CD4-positive, alpha-beta memory T cell (primary cell): ENCODE measurements around the gene MEI4. TPM values are rescaled to one million over a fixed set of nuclear protein-coding genes. Genes with fewer than 3 reads are reported as not detected.

Experiments used
- CTCF ChIA-PET: fragments of 350-600 bp; sonication (Branson Sonifier 250); formaldehyde crosslinking; loops from one replicate; lab custom pipeline; 2021; ENCODE audit warnings: inconsistent platforms; ENCODE audit not compliant: partially characterized antibody; lab: Charles Lee
- POLR2A ChIA-PET: fragments of 350-600 bp; sonication (Branson Sonifier 250); formaldehyde crosslinking; loops from one replicate; lab custom pipeline; 2021; ENCODE audit not compliant: partially characterized antibody; lab: Charles Lee
- DNase-seq, 5 donors: peaks; one replicate each; pipeline versions ENCODE4 v3.0.0 to v3.0.0-alpha.2; 2020 to 2022; ENCODE audit warnings: mixed read lengths in 1 of 5
- H3K27ac ChIP-seq: one replicate; pipeline ENCODE4 v1.7.0; 2013; ENCODE audit warnings: low read depth, low read length
- H3K27me3 ChIP-seq: 2 replicates; pipeline ENCODE4 v1.7.0; 2013; ENCODE audit warnings: mild to moderate bottlenecking, low read length, moderate library complexity; ENCODE audit not compliant: insufficient read depth
- H3K36me3 ChIP-seq: 2 replicates; pipeline ENCODE4 v1.7.0; 2013; ENCODE audit warnings: mild to moderate bottlenecking, low read length, moderate library complexity; ENCODE audit not compliant: insufficient read depth
- H3K4me1 ChIP-seq: 2 replicates; pipeline ENCODE4 v1.7.0; 2013; ENCODE audit warnings: mild to moderate bottlenecking, low read length, moderate library complexity; ENCODE audit not compliant: insufficient read depth
- H3K4me3 ChIP-seq, 2 donors: one replicate each; pipeline ENCODE4 v1.7.0; 2013; ENCODE audit warnings: low read length in 2 of 2, mild to moderate bottlenecking in 1 of 2
- H3K9me3 ChIP-seq, 2 donors: one replicate each; pipeline ENCODE4 v1.7.0; 2013; ENCODE audit warnings: low read length in 2 of 2, control low read depth in 1 of 2; ENCODE audit not compliant: control insufficient read depth in 1 of 2
- H3K27ac Mint-ChIP-seq, 7 donors: one replicate each; pipeline ENCODE4 v1.8.0; 2020 to 2021; ENCODE audit warnings: mixed read lengths in 7 of 7, mild to moderate bottlenecking in 6 of 7, inconsistent platforms in 3 of 7, moderate library complexity in 3 of 7
- H3K27me3 Mint-ChIP-seq, 2 donors: one replicate each; pipeline ENCODE4 v1.8.0; 2020 to 2021; ENCODE audit warnings: mixed read lengths in 2 of 2
- H3K36me3 Mint-ChIP-seq, 2 donors: one replicate each; pipeline ENCODE4 v1.8.0; 2020 to 2021; ENCODE audit warnings: mixed read lengths in 2 of 2, inconsistent platforms in 1 of 2, mild to moderate bottlenecking in 1 of 2
- H3K4me1 Mint-ChIP-seq, 4 donors: one replicate each; pipeline ENCODE4 v1.8.0; 2020 to 2021; ENCODE audit warnings: mixed read lengths in 4 of 4, mild to moderate bottlenecking in 1 of 4
- H3K4me3 Mint-ChIP-seq, 8 donors: one replicate each; pipeline ENCODE4 v1.8.0; 2020 to 2021; ENCODE audit warnings: mixed read lengths in 8 of 8, mild to moderate bottlenecking in 7 of 8, moderate library complexity in 6 of 8, inconsistent platforms in 3 of 8
- H3K9me3 Mint-ChIP-seq, 8 donors: one replicate each; pipeline ENCODE4 v1.8.0; 2020 to 2021; ENCODE audit warnings: mixed read lengths in 8 of 8, mild to moderate bottlenecking in 5 of 8, inconsistent platforms in 3 of 8, moderate library complexity in 1 of 8
- intact Hi-C: fragments of 100-400 bp; cut with micrococcal nuclease; formaldehyde crosslinking; loops from one replicate; pipeline ENCODE4 v1.15.1; 2023
- polyA plus RNA-seq, 2 donors: library from polyadenylated mRNA; unstranded; fragments of 300-500 nt; fragmentation: Illumina TruSeq; gene quantifications; one replicate each; pipeline ENCODE4 v1.2.3, GENCODE V29; 2021
- total RNA-seq, 2 experiments: library from RNA; stranded (reverse); gene quantifications; one replicate each; pipeline ENCODE4 v1.2.3, GENCODE V29; 2021

Gene MEI4
- total and polyA plus RNA-seq, 4 experiments from 2014 or later = not detected

DNA sequence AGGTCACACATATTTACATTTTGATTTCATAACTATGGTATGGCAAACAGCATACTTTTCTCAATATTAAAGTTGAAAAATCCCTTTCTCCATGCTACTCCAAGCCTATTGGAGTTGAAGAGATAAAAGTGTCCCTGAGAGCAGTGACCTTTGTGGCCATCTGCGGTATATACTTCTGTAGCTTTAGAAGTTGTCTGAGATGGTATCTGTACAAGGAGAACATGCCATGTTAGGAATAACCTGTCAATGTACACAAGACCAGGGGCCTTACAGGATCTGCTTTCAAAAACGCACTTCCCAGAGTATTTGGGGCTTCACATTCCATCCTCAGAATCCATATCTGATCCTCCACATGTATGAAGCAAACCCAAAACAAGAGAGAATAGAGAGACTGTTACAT is 226.7 kb downstream of the MEI4 start:
- H3K4me1 ChIP-seq = no peaks in the 10 kb centered on the region
- Mint-ChIP-seq H3K27ac (no peak overlapping the region), H3K36me3 (no peaks in the 10 kb centered on the region), H3K4me1 (no peaks in the 10 kb centered on the region), H3K27me3 (no peaks in the 10 kb centered on the region), H3K4me3 (no peak overlapping the region), H3K9me3 (peaks cover 0 to 8% (median 4%) of the 10 kb centered on the region in 8 donors)
- H3K27ac ChIP-seq = no peak overlapping the region
- H3K9me3 ChIP-seq = no peaks in the 10 kb centered on the region
- H3K4me3 ChIP-seq = no peak overlapping the region
- no peak for DNase-seq
- H3K27me3 ChIP-seq = no peaks in the 10 kb centered on the region
- intact Hi-C loops = no loop called here
- ChIA-PET CTCF (no interaction called here), POLR2A (no interaction called here)
- no peaks in the 10 kb centered on the region for H3K36me3 ChIP-seq

DNA sequence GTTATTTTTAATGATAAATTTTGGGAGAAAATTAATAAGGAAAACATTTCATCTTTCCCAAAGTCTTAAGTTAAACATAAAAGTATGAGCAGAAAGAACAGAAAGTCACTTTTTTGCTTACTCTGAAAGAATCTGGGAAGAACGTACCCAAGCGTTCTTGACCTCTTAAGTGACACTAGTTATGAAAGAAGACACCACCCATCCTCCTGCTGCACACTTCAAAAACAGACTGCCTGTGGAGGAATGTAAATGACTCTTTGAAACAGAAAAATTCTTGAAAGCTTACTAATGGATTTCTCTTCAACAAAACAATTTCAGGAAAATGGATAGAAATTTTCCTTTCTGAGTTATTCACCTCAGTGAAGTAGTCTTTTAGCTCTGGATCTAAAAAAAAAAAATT is 227.7 kb downstream of the MEI4 start:
- Mint-ChIP-seq H3K9me3 (peaks cover 0 to 12% (median 3%) of the 10 kb centered on the region in 8 donors), H3K4me1 (no peaks in the 10 kb centered on the region), H3K36me3 (no peaks in the 10 kb centered on the region), H3K27ac (no peak overlapping the region), H3K27me3 (no peaks in the 10 kb centered on the region), H3K4me3 (no peak overlapping the region)
- intact Hi-C loops = no loop called here
- no peaks in the 10 kb centered on the region for H3K36me3 ChIP-seq
- no peaks in the 10 kb centered on the region for H3K9me3 ChIP-seq
- ChIA-PET POLR2A (no interaction called here), CTCF (no interaction called here)
- H3K4me1 ChIP-seq = no peaks in the 10 kb centered on the region
- DNase-seq = no peak
- no peaks in the 10 kb centered on the region for H3K27me3 ChIP-seq
- no peak overlapping the region for H3K27ac ChIP-seq
- H3K4me3 ChIP-seq = no peak overlapping the region

DNA sequence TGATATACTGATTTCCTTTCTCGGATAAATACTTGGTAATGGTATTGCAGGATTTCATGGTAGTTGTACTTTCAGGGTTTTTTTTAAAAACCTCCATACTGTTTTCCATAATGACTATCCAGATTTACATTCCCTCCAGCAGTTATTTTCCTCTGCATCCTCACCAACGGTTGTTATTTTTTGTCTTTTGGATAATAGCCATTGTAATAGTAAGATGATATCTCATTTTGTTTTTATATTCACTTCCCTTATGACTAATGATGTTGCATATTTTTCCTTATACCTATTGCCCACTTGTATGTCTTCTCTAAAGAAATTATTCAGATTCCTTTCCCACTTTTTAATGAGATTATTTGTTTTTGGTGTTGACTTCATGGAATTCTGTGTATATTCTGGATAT is 231.0 kb downstream of the MEI4 start:
- H3K36me3 Mint-ChIP-seq = no peaks in the 10 kb centered on the region

DNA sequence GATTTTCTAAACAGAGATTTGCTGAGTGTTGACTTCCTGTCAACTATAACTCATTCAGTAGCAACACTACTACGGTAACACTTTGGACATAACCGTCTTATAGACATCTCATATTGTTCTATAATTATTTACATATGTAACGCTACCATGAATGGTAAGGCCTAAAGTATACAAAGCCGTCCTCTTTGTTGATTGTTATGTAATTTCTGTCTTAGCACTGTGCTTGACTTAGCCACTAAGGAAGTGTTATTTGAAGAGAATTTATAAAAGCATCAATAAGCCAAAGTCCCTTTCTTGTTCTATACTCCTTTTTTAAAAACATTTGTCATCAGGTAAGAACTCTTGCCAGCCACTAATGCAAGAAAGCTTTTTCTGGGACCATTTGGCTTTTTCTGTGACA is 240.6 kb downstream of the MEI4 start:
- H3K4me3 ChIP-seq = no peak overlapping the region
- H3K27ac Mint-ChIP-seq = no peak overlapping the region
- H3K27me3 ChIP-seq = no peaks in the 10 kb centered on the region
- no peak overlapping the region for H3K4me3 Mint-ChIP-seq
- intact Hi-C loops = no loop called here
- peaks cover 0 to 3% of the 10 kb centered on the region in 2 donors for H3K9me3 ChIP-seq
- no peaks in the 10 kb centered on the region for H3K4me1 ChIP-seq
- no peaks in the 10 kb centered on the region for H3K4me1 Mint-ChIP-seq
- H3K36me3 ChIP-seq = no peaks in the 10 kb centered on the region
- H3K9me3 Mint-ChIP-seq = peaks cover 3 to 32% (median 20%) of the 10 kb centered on the region in 8 donors
- ChIA-PET CTCF (no interaction called here), POLR2A (no interaction called here)
- no peak for DNase-seq
- no peaks in the 10 kb centered on the region for H3K36me3 Mint-ChIP-seq
- no peaks in the 10 kb centered on the region for H3K27me3 Mint-ChIP-seq
- H3K27ac ChIP-seq = no peak overlapping the region

More for the DNA sequence above, 231.0 kb downstream of the MEI4 start:
- Histone ChIP-seq H3K4me3 (no peak overlapping the region), H3K4me1 (no peaks in the 10 kb centered on the region), H3K27ac (no peak overlapping the region), H3K27me3 (no peaks in the 10 kb centered on the region), H3K9me3 (peaks cover 0 to 5% of the 10 kb centered on the region in 2 donors), H3K36me3 (no peaks in the 10 kb centered on the region)
- H3K4me3 Mint-ChIP-seq = no peak overlapping the region
- peaks cover 0 to 22% (median 3%) of the 10 kb centered on the region in 8 donors for H3K9me3 Mint-ChIP-seq
- no peak overlapping the region for H3K27ac Mint-ChIP-seq
- H3K27me3 Mint-ChIP-seq = no peaks in the 10 kb centered on the region
- intact Hi-C loops = no loop called here
- DNase-seq = no peak
- POLR2A ChIA-PET = no interaction called here
- CTCF ChIA-PET = no interaction called here
- no peaks in the 10 kb centered on the region for H3K4me1 Mint-ChIP-seq

DNA sequence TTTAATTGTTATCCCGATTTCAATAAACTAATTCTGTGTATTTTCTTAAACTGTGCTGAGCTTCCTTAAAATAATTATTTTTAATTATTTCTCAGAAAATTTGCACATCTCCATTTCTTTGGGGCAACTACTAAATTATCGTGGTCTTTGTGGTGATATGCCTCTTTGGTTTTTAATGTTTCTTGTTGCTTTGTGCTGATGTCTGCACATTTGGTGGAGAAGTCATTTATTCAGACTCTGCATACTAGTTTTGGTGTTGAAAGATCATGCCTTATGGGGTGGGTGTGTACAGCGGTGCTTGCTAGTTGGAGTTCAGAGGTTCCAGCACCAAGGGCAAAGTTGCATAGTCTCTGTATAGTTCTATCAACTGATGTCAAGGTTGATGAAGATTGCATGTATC is 253.2 kb downstream of the MEI4 start:
- Mint-ChIP-seq H3K27ac (no peak overlapping the region), H3K9me3 (peaks cover 3 to 20% (median 7%) of the 10 kb centered on the region in 8 donors), H3K4me1 (no peaks in the 10 kb centered on the region), H3K36me3 (no peaks in the 10 kb centered on the region), H3K27me3 (no peaks in the 10 kb centered on the region), H3K4me3 (no peak overlapping the region)
- H3K4me1 ChIP-seq = no peaks in the 10 kb centered on the region
- intact Hi-C loops = no loop called here
- no peak overlapping the region for H3K4me3 ChIP-seq
- ChIA-PET CTCF (no interaction called here), POLR2A (no interaction called here)
- H3K27ac ChIP-seq = no peak overlapping the region
- no peaks in the 10 kb centered on the region for H3K9me3 ChIP-seq
- no peak for DNase-seq
- H3K36me3 ChIP-seq = no peaks in the 10 kb centered on the region
- no peaks in the 10 kb centered on the region for H3K27me3 ChIP-seq

DNA sequence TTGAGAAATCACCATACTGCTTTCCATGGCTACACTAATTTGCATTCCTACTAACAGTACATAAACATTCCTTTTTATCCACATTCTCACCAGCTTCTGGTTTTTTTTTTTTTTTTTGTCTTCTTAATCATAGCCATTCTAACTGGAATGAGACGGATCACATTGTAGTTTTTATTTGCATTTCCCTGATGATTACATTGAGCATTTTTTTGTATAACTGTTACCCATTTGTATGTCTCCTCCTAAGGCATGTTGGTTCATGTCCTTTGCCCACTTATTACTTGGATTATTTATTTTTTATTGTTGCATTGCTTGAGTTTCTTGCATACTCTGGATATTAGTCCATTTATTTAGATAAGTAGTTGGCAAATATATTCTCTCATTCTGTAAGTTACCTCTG is 258.0 kb downstream of the MEI4 start:
- Histone ChIP-seq H3K4me1 (no peaks in the 10 kb centered on the region), H3K9me3 (no peaks in the 10 kb centered on the region), H3K27ac (no peak overlapping the region), H3K27me3 (no peaks in the 10 kb centered on the region), H3K36me3 (no peaks in the 10 kb centered on the region), H3K4me3 (no peak overlapping the region)
- H3K36me3 Mint-ChIP-seq = no peaks in the 10 kb centered on the region
- no peaks in the 10 kb centered on the region for H3K4me1 Mint-ChIP-seq
- H3K27ac Mint-ChIP-seq = no peak overlapping the region
- ChIA-PET CTCF (no interaction called here), POLR2A (no interaction called here)
- no peak for DNase-seq
- intact Hi-C loops = no loop called here
- no peak overlapping the region for H3K4me3 Mint-ChIP-seq
- peaks cover 4 to 42% (median 13%) of the 10 kb centered on the region in 8 donors for H3K9me3 Mint-ChIP-seq
- no peaks in the 10 kb centered on the region for H3K27me3 Mint-ChIP-seq

DNA sequence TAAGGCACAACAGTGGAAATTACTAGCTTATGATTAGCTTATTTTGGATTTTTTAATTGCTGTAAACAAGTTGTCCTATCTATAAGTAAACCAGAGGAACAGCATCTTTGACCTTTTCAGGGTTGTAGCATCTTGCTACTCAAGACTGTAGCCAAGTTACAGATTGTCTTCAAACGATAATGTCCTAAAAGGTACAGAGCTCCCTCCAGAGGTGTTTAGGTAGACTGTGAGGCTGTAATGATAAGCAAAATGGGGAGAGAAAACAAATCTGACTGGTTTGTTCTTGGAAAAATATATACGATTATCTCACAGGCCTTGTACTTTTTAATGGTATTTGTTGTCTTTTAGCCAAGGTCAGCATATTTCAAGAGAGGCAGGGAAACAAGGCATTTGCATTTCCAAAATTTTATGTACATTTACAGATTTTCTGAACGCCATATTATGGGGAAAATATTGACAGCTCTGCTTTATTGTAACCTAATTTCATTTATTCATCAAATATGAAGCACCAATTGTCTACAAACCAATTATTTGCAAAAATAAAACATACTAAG is 273.4 kb downstream of the MEI4 start:
- H3K4me1 Mint-ChIP-seq = no peaks in the 10 kb centered on the region
- Histone ChIP-seq H3K4me3 (no peak overlapping the region), H3K4me1 (no peaks in the 10 kb centered on the region), H3K36me3 (no peaks in the 10 kb centered on the region), H3K27me3 (no peaks in the 10 kb centered on the region), H3K27ac (no peak overlapping the region), H3K9me3 (no peaks in the 10 kb centered on the region)
- ChIA-PET POLR2A (no interaction called here), CTCF (no interaction called here)
- intact Hi-C loops = no loop called here
- H3K9me3 Mint-ChIP-seq = peaks cover 0 to 13% (median 2%) of the 10 kb centered on the region in 8 donors
- no peak overlapping the region for H3K27ac Mint-ChIP-seq
- H3K4me3 Mint-ChIP-seq = no peak overlapping the region
- no peak for DNase-seq
- no peaks in the 10 kb centered on the region for H3K36me3 Mint-ChIP-seq
- H3K27me3 Mint-ChIP-seq = no peaks in the 10 kb centered on the region

DNA sequence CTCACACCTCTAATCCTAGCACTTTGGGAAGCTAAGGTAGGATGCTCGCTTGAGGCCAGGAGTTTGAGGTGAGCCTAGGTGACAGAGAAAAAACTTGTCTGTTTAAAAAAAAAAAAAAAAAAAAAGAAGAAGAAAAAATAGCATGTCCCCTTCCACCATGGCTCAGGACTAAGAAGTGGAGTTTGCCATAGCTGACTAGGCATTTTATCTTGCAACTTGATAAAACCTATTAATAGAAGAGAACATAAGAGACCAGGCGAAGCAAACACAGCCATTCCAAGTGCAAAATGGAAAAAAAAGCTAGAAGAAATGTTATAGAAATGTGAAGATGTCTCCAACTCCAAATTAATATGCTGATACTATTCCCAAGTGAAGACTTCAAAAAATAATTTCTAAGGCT is 277.5 kb downstream of the MEI4 start:
- POLR2A ChIA-PET = no interaction called here
- CTCF ChIA-PET = no interaction called here

More for the DNA sequence above, 277.5 kb downstream of the MEI4 start:
- H3K9me3 Mint-ChIP-seq = peaks cover 0 to 9% (median 2%) of the 10 kb centered on the region in 8 donors
- Histone ChIP-seq H3K4me3 (no peak overlapping the region), H3K4me1 (no peaks in the 10 kb centered on the region), H3K9me3 (no peaks in the 10 kb centered on the region), H3K27me3 (no peaks in the 10 kb centered on the region), H3K36me3 (no peaks in the 10 kb centered on the region), H3K27ac (no peak overlapping the region)
- H3K4me1 Mint-ChIP-seq = no peaks in the 10 kb centered on the region
- no peak overlapping the region for H3K4me3 Mint-ChIP-seq
- no peak overlapping the region for H3K27ac Mint-ChIP-seq
- no peak for DNase-seq
- intact Hi-C loops = no loop called here
- no peaks in the 10 kb centered on the region for H3K36me3 Mint-ChIP-seq
- H3K27me3 Mint-ChIP-seq = no peaks in the 10 kb centered on the region
